Measurements from ENCODE around the gene TSPAN3.

- TF ChIP-seq CTCF (IDR thresholded peaks at IDR 0.05; ENCODE audit: low read depth, low read length) (no peak), POLR2A (IDR thresholded peaks at IDR 0.05; ENCODE audit: extremely low read depth, insufficient read length) (no peak), MYC (IDR thresholded peaks at IDR 0.05; ENCODE audit: low read depth, low read length) (no peak)
Observed at GRCh38 chr15:77063249-77063648, 7.7 kb downstream of the TSPAN3 start.
